NCI-H226 (cell line): ENCODE results near the gene AHCY.
"Not testable (repeated sequence)": the region's sequence is repeated elsewhere in the genome, so short reads cannot be mapped to it uniquely, and the experiment has no call there.

Source experiments
- DNase-seq: peaks from one replicate; pipeline ENCODE4 v3.0.0-alpha.2; 2015

Gene AHCY

GRCh38 chr20:34302723-34303533, at the start of gene AHCY:
Gene AHCY, minus strand, starts transcription at chr20:34303355. Its CDS starts 85 bp downstream, at chr20:34303270.
- DNase-seq = peak; percentile 98

- DNase-seq = no peak
Measured at GRCh38 chr20:34350095-34350494, 46.9 kb upstream of the AHCY start.

GRCh38 chr20:34347571-34347970, 44.4 kb upstream of the AHCY start:
- no peak for DNase-seq

GRCh38 chr20:34346533-34346865, 43.3 kb upstream of the AHCY start:
- not testable (repeated sequence) for DNase-seq

- DNase-seq = peak; percentile 21
Measured at GRCh38 chr20:34345839-34346532, 42.8 kb upstream of the AHCY start.

GRCh38 chr20:34345402-34345736, 42.2 kb upstream of the AHCY start:
- DNase-seq = no peak

- DNase-seq = no peak
Measured at GRCh38 chr20:34344238-34344637, 41.1 kb upstream of the AHCY start.

GRCh38 chr20:34343458-34344211, 40.5 kb upstream of the AHCY start:
- DNase-seq = no peak

GRCh38 chr20:34341199-34341598, 38.0 kb upstream of the AHCY start:
- DNase-seq = not testable (repeated sequence)

GRCh38 chr20:34340726-34341125, 37.6 kb upstream of the AHCY start:
- not testable (repeated sequence) for DNase-seq

- no peak for DNase-seq
Measured at GRCh38 chr20:34337982-34338726, 35.0 kb upstream of the AHCY start.

GRCh38 chr20:34337544-34337943, 34.4 kb upstream of the AHCY start:
- DNase-seq = no peak

GRCh38 chr20:34334654-34335407, 31.7 kb upstream of the AHCY start:
- DNase-seq = no peak

GRCh38 chr20:34333786-34334185, 30.6 kb upstream of the AHCY start:
- DNase-seq = no peak

GRCh38 chr20:34332262-34332920, 29.2 kb upstream of the AHCY start:
- no peak for DNase-seq

GRCh38 chr20:34331838-34332237, 28.7 kb upstream of the AHCY start:
- no peak for DNase-seq

GRCh38 chr20:34330861-34331544, 27.8 kb upstream of the AHCY start:
- not testable (repeated sequence) for DNase-seq

- no peak for DNase-seq
Measured at GRCh38 chr20:34328928-34329677, 25.9 kb upstream of the AHCY start.

GRCh38 chr20:34328207-34328606, 25.1 kb upstream of the AHCY start:
- not testable (repeated sequence) for DNase-seq

GRCh38 chr20:34324541-34324940, 21.4 kb upstream of the AHCY start:
- DNase-seq = no peak
